ENCODE data around the gene MED7. TPM values are rescaled to one million over a fixed set of nuclear protein-coding genes. Genes with fewer than 3 reads are reported as not detected.

MED7 gene
- total RNA-seq, result 10 to 100 TPM; 12.1 to 17.8 (median 12.9) TPM

GRCh38 chr5:157142317-157143126 is at the start of gene MED7:
TSS of gene MED7 (minus strand) at chr5:157142865. CDS start at chr5:157139431, 3,434 bp downstream.
- TF ChIP-seq CTCF (IDR thresholded peaks at IDR 0.05; ENCODE audit: low read depth), result no peak

- no peak for TF ChIP-seq CTCF (IDR thresholded peaks at IDR 0.05; ENCODE audit: low read depth)
These were observed 46.6 kb upstream of the MED7 start for GRCh38 chr5:157189223-157189622.

GRCh38 chr5:157188270-157188669 is 45.6 kb upstream of the MED7 start:
- TF ChIP-seq CTCF (IDR thresholded peaks at IDR 0.05; ENCODE audit: low read depth), result no peak

- TF ChIP-seq CTCF (IDR thresholded peaks at IDR 0.05; ENCODE audit: low read depth), result no peak
These were observed 44.5 kb upstream of the MED7 start for GRCh38 chr5:157187046-157187754.

- no peak for TF ChIP-seq CTCF (IDR thresholded peaks at IDR 0.05; ENCODE audit: low read depth)
These were observed 43.8 kb upstream of the MED7 start for GRCh38 chr5:157186309-157187045.

GRCh38 chr5:157184117-157184670 is 41.5 kb upstream of the MED7 start:
- no peak for TF ChIP-seq CTCF (IDR thresholded peaks at IDR 0.05; ENCODE audit: low read depth)

All from subcutaneous adipose tissue (tissue), 4 donors.